Liver (tissue), 10 donors: ENCODE data around the gene CLASP2. TPM values are rescaled to one million over a fixed set of nuclear protein-coding genes. Genes with fewer than 3 reads are reported as not detected.
"Not testable (repeated sequence)": the region's sequence is repeated elsewhere in the genome, so short reads cannot be mapped to it uniquely, and the experiment has no call there.

ENCODE experiments used
- DNase-seq: peaks from one replicate; pipeline ENCODE4 v3.0.0-alpha.2; 2017; ENCODE audit warnings: low spot score
- H3K27ac ChIP-seq, 2 donors: one replicate each; pipeline ENCODE4 v1.7.0; 2013; ENCODE audit warnings: inconsistent platforms in 2 of 2, low read length in 2 of 2, control low read depth in 1 of 2, low read depth in 1 of 2, mild to moderate bottlenecking in 1 of 2
- H3K27me3 ChIP-seq, 4 donors: one replicate each; pipeline versions ENCODE4 v1.6.1 to v1.7.0; 2013; ENCODE audit warnings: low read length in 3 of 4, inconsistent platforms in 1 of 4, mild to moderate bottlenecking in 1 of 4, moderate library complexity in 1 of 4; ENCODE audit not compliant: control insufficient read depth in 4 of 4, insufficient read depth in 4 of 4
- H3K36me3 ChIP-seq, 4 donors: one replicate each; pipeline versions ENCODE4 v1.6.1 to v1.7.0; 2013; ENCODE audit warnings: low read length in 3 of 4, mild to moderate bottlenecking in 3 of 4, low read depth in 1 of 4, moderate library complexity in 1 of 4; ENCODE audit not compliant: control insufficient read depth in 4 of 4, insufficient read depth in 3 of 4
- H3K4me1 ChIP-seq, 4 donors: one replicate each; pipeline versions ENCODE4 v1.6.1 to v1.7.0; 2013; ENCODE audit warnings: low read length in 3 of 4, mild to moderate bottlenecking in 3 of 4, moderate library complexity in 1 of 4; ENCODE audit not compliant: control insufficient read depth in 4 of 4, insufficient read depth in 4 of 4
- H3K4me3 ChIP-seq, 3 donors: one replicate each; pipeline versions ENCODE4 v1.6.1 to v1.7.0; 2013; ENCODE audit warnings: low read length in 3 of 3, control low read depth in 1 of 3, low read depth in 1 of 3, mild to moderate bottlenecking in 1 of 3
- H3K9ac ChIP-seq, 2 donors: one replicate each; pipeline ENCODE4 v1.7.0; 2013; ENCODE audit warnings: low read length in 2 of 2, mild to moderate bottlenecking in 2 of 2, moderate library complexity in 2 of 2, control low read depth in 1 of 2, low read depth in 1 of 2
- H3K9me3 ChIP-seq, 4 donors: one replicate each; pipeline versions ENCODE4 v1.6.1 to v1.7.0; 2013; ENCODE audit warnings: low read length in 3 of 4; ENCODE audit not compliant: control insufficient read depth in 4 of 4
- JUND ChIP-seq, 2 donors: IDR thresholded peaks; 2 replicates each; pipeline ENCODE4 v1.6.1; 2016; ENCODE audit warnings: antibody characterized with exemption in 2 of 2
- NR2F2 ChIP-seq: IDR thresholded peaks from 2 replicates; pipeline ENCODE4 v1.6.1; 2016; ENCODE audit warnings: antibody characterized with exemption
- YY1 ChIP-seq: IDR thresholded peaks from 2 replicates; pipeline ENCODE4 v1.6.1; 2016; ENCODE audit warnings: antibody characterized with exemption, mild to moderate bottlenecking
- WGBS: extraction: QIAGEN DNeasy Blood & Tissue Kit; methylation state at CpG from one replicate; pipeline ENCODE4 v1.1.7; 2013; 5-methylcytosine and 5-hydroxymethylcytosine counted together
- polyA plus RNA-seq, 2 donors: library from polyadenylated mRNA; stranded (reverse) in 1 of 2; unstranded in 1 of 2; fragments of 200-250 nt in 1 of 2; fragments of >200 nt in 1 of 2; fragmentation: Nextera tagmentation in 1 of 2; extraction: Ambion mirVana in 1 of 2; gene quantifications; one replicate each; pipeline versions ENCODE4 v1.2.1 to v1.2.3, GENCODE V29; 2013 to 2015
- small RNA-seq: library from RNA; depleted of rRNA; stranded (forward); fragments of <200 nt; gene quantifications from one replicate; pipeline ENCODE3, GENCODE V24; 2014
- total RNA-seq, 2 donors: library from RNA; depleted of rRNA; stranded (reverse); fragments of >200 nt; gene quantifications; one replicate each; pipeline ENCODE4 v1.2.3, GENCODE V29; 2014
- donor health status: healthy.
- donor health status: healthy.
- donor health status: healthy.
- donor health status: healthy.
- donor health status: healthy.

The CLASP2 gene
- total and polyA plus RNA-seq, 4 donors, result 3.7 to 27.6 (median 17.3) TPM

GRCh38 chr3:33447958-33448357 lies 270.1 kb downstream of the CLASP2 start:
- Histone ChIP-seq H3K27me3 (no peaks in the 10 kb centered on the region), H3K36me3 (no peaks in the 10 kb centered on the region), H3K27ac (no peak overlapping the region), H3K9ac (no peak overlapping the region), H3K4me3 (no peak overlapping the region), H3K4me1 (no peaks in the 10 kb centered on the region), H3K9me3 (no peaks in the 10 kb centered on the region)
- no peak for TF ChIP-seq JUND (IDR thresholded peaks at IDR 0.05)
- TF ChIP-seq YY1, result no peak
- TF ChIP-seq NR2F2, result no peak
- WGBS, result 97% methylated on average over 15 of the region's 15 CpGs
- no peak for DNase-seq

GRCh38 chr3:33447256-33447625 lies 270.8 kb downstream of the CLASP2 start:
- not testable (repeated sequence) for H3K4me1 ChIP-seq, H3K36me3 ChIP-seq, DNase-seq, H3K4me3 ChIP-seq, H3K27me3 ChIP-seq, H3K27ac ChIP-seq, H3K9ac ChIP-seq, H3K9me3 ChIP-seq
- 94% methylated on average over 7 of the region's 7 CpGs for WGBS

Small RNA genes within 50 kb of the gene (small RNA-seq; reads per million reads assigned to genes)
- gene COX6CP10 (not detected), gene RNA5SP128 (not detected)

Other genes with a start within 250 kb of the CLASP2 start
- gene PDCD6IP, start 80.4 kb upstream of the CLASP2 start, total RNA-seq, result 10 to 100 TPM; 44.8 to 73.8 TPM
- gene PDCD6IP, start 80.4 kb upstream of the CLASP2 start, polyA plus RNA-seq, result 10 to 100 TPM; 31.9 to 50.9 TPM